GM21367 (cell line): ENCODE data around the gene PISD.
"Not testable (repeated sequence)": the region's sequence is repeated elsewhere in the genome, so short reads cannot be mapped to it uniquely, and the experiment has no call there.

Experiments used
- ATAC-seq: cut with Tn5 transposase; IDR thresholded peaks from one replicate; pipeline ENCODE4 v1.9.1; 2021; ENCODE audit not compliant: unreplicated experiment

PISD gene

GRCh38 chr22:31611061-31611760 lies 50.8 kb downstream of the PISD start:
- ATAC-seq: no peak

- ATAC-seq: no peak
These were observed 51.4 kb downstream of the PISD start for GRCh38 chr22:31610611-31611010.

- ATAC-seq: no peak
These were observed 52.3 kb downstream of the PISD start for GRCh38 chr22:31609716-31610115.

- no peak for ATAC-seq
These were observed 54.3 kb downstream of the PISD start for GRCh38 chr22:31607696-31608095.

- ATAC-seq: no peak
These were observed 56.0 kb downstream of the PISD start for GRCh38 chr22:31605851-31606585.

- no peak for ATAC-seq
These were observed 57.0 kb downstream of the PISD start for GRCh38 chr22:31604746-31605705.

- ATAC-seq: no peak
These were observed 57.8 kb downstream of the PISD start for GRCh38 chr22:31604137-31604705.

GRCh38 chr22:31603574-31603973 lies 58.4 kb downstream of the PISD start:
- ATAC-seq: no peak

- no peak for ATAC-seq
These were observed 58.9 kb downstream of the PISD start for GRCh38 chr22:31603081-31603525.

GRCh38 chr22:31602259-31602952 lies 59.6 kb downstream of the PISD start:
- ATAC-seq: no peak

GRCh38 chr22:31595271-31595670 lies 66.7 kb downstream of the PISD start:
- no peak for ATAC-seq

- not testable (repeated sequence) for ATAC-seq
These were observed 71.9 kb downstream of the PISD start for GRCh38 chr22:31590161-31590560.

- no peak for ATAC-seq
These were observed 72.9 kb downstream of the PISD start for GRCh38 chr22:31588970-31589675.

GRCh38 chr22:31586137-31586920 lies 75.7 kb downstream of the PISD start:
- ATAC-seq: no peak

GRCh38 chr22:31585161-31585859 lies 76.7 kb downstream of the PISD start:
- ATAC-seq: no peak

- ATAC-seq: no peak
These were observed 77.2 kb downstream of the PISD start for GRCh38 chr22:31584804-31585160.

- no peak for ATAC-seq
These were observed 78.0 kb downstream of the PISD start for GRCh38 chr22:31583861-31584485.

GRCh38 chr22:31579835-31580242 lies 82.2 kb downstream of the PISD start:
- ATAC-seq: no peak
